GM19193 (cell line): Measurements from ENCODE around the gene TRAPPC5.

ENCODE experiments used
- POLR2A ChIP-seq: IDR thresholded peaks from 4 replicates; pipeline ENCODE4 v1.6.1; 2011; ENCODE audit not compliant: insufficient read depth, insufficient read length; ENCODE audit errors: extremely low read depth

Gene TRAPPC5

GRCh38 chr19:7680606-7681339 lies at the start of gene TRAPPC5:
TRAPPC5 (plus strand) TSS chr19:7680833; CDS start chr19:7682254, 1,421 bp downstream.
- TF ChIP-seq POLR2A, result peak; percentile 50

- TF ChIP-seq POLR2A, result no peak
These were observed 49.1 kb upstream of the TRAPPC5 start for GRCh38 chr19:7631577-7631976.

- TF ChIP-seq POLR2A, result no peak
These were observed 48.1 kb upstream of the TRAPPC5 start for GRCh38 chr19:7632340-7633203.

GRCh38 chr19:7633698-7634097 lies 46.9 kb upstream of the TRAPPC5 start, which contains the start of gene PCP2:
PCP2 (minus strand) TSS chr19:7633719; CDS start chr19:7633457, 262 bp downstream.
- TF ChIP-seq POLR2A, result no peak

- TF ChIP-seq POLR2A, result no peak
These were observed 45.0 kb upstream of the TRAPPC5 start for GRCh38 chr19:7635670-7636069.

- TF ChIP-seq POLR2A, result no peak
These were observed 44.3 kb upstream of the TRAPPC5 start for GRCh38 chr19:7636317-7636690.

- TF ChIP-seq POLR2A, result peak; percentile 90
These were observed 43.8 kb upstream of the TRAPPC5 start, which contains the start of gene STXBP2 for GRCh38 chr19:7636691-7637373. STXBP2 (plus strand) TSS chr19:7637110; CDS start chr19:7637150, 40 bp downstream.

GRCh38 chr19:7637374-7638256 lies 43.0 kb upstream of the TRAPPC5 start:
- TF ChIP-seq POLR2A, result no peak

GRCh38 chr19:7638802-7639465 lies 41.7 kb upstream of the TRAPPC5 start:
- no peak for TF ChIP-seq POLR2A

- no peak for TF ChIP-seq POLR2A
These were observed 40.7 kb upstream of the TRAPPC5 start for GRCh38 chr19:7639863-7640348.

- TF ChIP-seq POLR2A, result no peak
These were observed 39.8 kb upstream of the TRAPPC5 start for GRCh38 chr19:7640803-7641202.

- TF ChIP-seq POLR2A, result no peak
These were observed 39.0 kb upstream of the TRAPPC5 start for GRCh38 chr19:7641290-7642276.

- TF ChIP-seq POLR2A, result no peak
These were observed 38.2 kb upstream of the TRAPPC5 start for GRCh38 chr19:7642295-7643030.
